ENCODE measurements around the gene PNRC1.
"Not testable (repeated sequence)": the region's sequence is repeated elsewhere in the genome, so short reads cannot be mapped to it uniquely, and the experiment has no call there.

PNRC1 gene

DNA sequence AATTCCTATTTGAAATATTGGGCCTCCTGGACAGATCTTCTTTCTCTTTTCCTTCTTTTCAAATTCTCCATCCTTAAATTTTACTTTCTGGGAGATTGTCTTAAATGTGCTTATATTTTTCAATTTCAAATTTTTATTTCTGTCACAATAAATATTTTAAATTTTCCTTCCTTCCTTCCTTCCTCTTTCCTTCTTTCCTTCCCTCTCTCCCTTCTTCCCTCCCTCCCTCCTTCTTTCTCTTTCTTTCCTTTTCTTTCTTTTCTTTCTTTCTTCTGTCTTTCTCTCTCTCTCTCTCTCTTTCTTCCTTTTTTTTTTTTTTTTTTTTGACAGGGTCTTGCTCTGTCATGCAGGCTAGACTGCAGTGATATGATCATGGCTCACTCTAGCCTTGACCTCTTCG lies 16.7 kb upstream of the PNRC1 start:
- no peak for DNase-seq

GRCh38 chr6:89064931-89065330 lies 15.6 kb upstream of the PNRC1 start:
- DNase-seq: not testable (repeated sequence)

DNA sequence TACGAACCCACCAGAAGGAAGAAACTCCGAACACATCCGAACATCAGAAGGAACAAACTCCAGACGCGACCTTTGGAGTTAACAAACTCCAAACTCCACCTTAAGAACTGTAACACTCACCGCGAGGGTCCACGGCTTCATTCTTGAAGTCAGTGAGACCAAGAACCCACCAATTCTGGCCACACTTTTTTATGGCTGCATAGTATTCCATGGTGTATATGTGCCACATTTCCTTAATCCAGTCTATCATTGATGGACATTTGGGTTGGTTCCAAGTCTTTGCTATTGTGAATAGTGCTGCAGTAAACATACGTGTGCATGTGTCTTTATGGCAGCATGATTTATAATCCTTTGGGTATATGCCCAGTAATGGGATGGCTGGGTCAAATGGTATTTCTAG lies 14.4 kb upstream of the PNRC1 start:
- DNase-seq: not testable (repeated sequence)

DNA sequence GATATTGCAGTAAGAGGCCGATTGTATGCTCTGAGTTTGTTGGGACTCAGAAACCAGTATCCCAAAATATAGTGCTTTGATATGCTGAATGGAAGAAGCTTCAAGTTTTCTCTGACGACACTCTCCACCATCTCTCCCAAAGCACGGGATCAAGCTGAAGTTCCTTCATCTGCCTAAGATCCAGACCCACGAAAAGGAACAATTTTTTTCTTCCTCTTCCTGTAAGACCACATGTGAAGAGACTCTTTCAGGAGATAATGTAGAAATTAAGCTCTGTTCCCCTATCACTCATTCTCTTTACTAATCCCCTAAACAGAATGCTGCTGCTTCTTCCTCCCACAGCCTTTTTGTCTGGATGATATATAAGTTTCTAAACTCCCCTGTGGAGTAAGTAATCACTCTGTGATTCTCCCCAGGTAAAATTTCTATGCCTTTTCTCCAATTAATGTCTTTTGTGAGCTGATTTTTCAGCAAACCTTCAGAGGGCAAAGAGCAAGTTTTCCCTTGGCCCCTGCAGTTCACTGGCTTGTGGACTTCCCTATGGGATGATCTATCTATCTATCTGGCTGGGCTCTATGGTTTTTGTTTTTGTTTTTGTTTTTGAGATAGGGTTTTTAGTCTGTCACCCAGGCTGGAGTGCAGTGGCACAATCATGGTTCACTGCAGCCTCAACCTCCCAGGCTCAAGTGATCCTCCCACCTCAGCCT lies 13.5 kb upstream of the PNRC1 start:
- DNase-seq: no peak

- DNase-seq: no peak
Measured at GRCh38 chr6:89067796-89068195, 12.8 kb upstream of the PNRC1 start.

DNA sequence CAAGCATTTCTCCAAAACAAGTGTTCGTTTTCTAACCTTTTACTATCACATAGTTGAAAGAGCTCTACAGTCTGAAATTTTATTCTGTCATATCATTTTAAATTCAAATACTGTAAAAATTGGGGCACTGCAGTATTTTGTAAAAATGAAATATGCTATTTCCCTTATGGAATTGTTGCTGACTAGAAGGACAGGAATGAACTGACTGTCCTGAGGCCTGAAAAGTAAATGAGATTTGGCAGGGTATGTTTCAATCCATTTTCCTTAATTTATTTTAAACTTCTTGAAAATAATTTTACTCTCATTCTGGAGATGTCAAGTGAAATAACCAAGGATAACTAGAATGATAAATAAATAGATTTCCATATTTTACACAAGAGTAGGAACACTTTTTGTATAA lies 11.9 kb upstream of the PNRC1 start:
- no peak for DNase-seq

DNA sequence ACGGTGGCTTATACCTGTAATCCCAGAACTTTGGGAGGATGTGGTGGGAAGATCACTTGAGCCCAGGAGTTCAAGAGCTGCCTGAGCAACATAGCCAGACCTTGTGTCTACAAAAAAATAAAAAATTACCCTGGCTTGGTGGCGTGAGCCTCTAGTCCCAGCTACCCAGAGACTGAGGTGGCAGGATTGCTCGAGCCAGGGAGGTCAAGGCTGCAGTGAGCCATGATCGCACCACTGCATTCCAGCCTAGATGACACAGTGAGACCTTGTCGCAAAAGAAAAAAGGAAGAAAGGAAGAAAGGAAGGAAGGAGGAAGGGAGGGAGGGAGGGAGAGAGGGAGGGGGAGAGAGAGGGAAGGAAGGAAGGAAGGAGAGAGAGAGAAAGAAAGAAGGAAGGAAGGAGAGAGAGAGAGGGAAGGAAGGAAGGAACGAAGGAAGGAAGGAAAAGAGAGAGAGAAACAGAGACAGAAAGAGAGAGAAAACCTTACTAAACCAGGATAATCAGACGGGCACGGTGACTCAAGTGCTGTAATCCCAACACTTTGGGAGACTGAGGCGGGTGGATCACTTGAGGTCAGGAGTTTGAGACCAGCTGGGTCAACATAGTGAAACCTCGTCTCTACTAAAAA lies 10.9 kb upstream of the PNRC1 start:
- no peak for DNase-seq

GRCh38 chr6:89071036-89071435 lies 9.5 kb upstream of the PNRC1 start:
- no peak for DNase-seq

GRCh38 chr6:89073014-89073620 lies 7.4 kb upstream of the PNRC1 start:
- no peak for DNase-seq

DNA sequence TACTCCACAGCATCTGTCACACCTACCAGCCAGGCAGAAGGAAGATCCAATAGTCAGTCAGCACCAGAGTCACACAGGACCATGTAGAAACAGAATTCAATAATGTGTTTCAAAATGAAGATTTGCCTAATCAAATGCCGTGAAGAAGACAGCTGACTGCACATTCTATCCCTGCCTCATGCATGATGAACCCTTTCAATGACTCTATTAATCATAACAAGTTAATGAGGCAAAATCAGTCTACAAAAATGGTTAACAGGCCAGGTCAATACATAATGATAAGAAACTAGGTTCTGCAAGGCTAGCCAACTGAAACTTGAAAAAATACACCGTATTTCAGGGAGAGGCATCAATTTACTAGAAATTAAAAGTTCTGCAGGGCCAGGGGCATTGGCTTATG lies 6.7 kb upstream of the PNRC1 start:
- no peak for DNase-seq

- DNase-seq: peak; percentile 28
Measured at GRCh38 chr6:89079511-89080234, 878 bp upstream of the PNRC1 start.

- no peak for DNase-seq
Measured at GRCh38 chr6:89081129-89081422, 525 bp downstream of the PNRC1 start.

DNA sequence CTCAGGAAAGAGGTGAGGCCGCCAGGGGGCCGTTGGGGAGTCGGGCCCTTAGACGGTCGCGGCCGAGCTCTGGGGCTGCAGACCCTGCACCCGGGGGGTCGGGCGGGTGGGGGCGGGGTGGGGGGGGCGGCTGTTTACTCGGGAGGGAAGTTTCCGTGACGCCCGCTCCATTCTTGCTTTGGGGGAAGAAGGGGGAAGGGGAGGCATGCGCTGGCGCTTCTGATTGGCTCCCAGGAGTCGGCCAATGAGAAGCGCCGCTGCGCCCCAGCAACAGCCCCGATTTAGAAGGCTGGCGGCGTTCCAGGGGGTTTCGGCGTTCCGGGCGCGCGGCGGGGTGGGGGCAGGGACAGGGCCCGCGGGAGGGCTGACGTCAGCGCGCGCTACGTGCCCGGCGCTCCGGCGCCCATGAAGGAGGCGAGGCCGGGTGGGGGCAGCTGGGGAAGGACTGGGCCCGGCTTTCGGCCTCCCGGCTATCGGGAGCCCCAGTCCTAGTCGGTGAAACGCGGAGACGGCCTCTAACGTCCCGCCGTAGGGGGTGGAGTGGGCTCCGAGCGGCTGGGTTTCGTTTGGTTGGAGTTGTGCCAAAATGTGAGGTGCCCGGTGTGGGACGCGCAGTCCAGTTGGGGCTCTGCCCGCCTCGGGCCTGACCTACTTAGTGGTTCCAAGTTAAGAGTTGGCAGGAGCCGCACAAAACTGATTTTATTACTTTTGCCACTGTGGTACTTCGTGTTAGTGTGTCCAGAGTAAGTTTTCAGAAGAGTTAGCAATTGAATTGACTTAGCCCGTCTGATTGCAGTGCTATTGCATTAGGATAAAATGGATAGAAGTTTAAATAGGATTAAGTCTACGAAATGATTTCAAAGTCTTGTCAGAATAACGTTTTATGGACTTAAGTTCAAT lies 1.1 kb downstream of the PNRC1 start:
- DNase-seq: peak; percentile 99

- DNase-seq: no peak
Measured at GRCh38 chr6:89082486-89082891, 1.9 kb downstream of the PNRC1 start.

- no peak for DNase-seq
Measured at GRCh38 chr6:89084542-89084941, 4.0 kb downstream of the PNRC1 start.

DNA sequence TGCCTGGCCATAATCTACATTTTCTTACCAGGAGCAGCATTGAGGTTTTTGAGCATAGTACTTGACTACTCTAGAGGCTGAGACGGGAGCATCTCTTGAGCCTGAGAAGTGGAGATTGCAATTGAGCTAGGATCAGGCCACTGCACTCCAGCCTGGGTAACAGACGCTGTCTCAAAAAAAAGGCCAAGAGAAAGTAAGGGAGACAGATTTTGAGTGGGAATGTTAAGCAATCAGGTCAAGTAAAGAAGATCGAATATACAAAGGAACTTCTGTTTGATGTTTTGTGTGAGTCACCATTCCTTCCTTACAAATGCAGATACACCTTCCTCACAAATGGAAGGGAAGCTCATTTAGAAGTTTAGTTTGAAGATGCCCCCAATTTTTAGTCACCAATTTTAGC lies 4.4 kb downstream of the PNRC1 start:
- DNase-seq: no peak

- DNase-seq: no peak
Measured at GRCh38 chr6:89085409-89086205, 5.1 kb downstream of the PNRC1 start.

- no peak for DNase-seq
Measured at GRCh38 chr6:89087881-89088280, 7.3 kb downstream of the PNRC1 start.

GRCh38 chr6:89098461-89098860 lies 17.9 kb downstream of the PNRC1 start:
- DNase-seq: no peak

DNA sequence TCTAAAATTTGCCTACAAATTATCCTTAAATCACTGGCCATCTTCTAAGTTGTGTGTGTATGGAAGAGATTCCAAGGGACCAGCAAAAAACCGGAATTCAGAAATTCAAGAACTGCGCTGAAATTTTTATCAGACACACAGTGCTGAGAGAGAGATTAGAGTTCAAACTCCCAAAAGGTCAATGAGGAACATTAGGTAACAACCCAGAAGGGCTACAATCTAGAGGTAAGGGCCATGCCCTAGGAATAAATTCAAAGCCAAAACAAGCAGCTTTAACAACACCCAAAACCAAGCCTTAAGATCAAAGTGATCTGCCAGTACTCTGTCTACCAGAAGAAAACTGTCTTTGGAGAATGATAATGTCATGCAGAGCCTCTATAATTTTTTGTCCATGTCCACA lies 19.6 kb downstream of the PNRC1 start:
- DNase-seq: no peak

DNA sequence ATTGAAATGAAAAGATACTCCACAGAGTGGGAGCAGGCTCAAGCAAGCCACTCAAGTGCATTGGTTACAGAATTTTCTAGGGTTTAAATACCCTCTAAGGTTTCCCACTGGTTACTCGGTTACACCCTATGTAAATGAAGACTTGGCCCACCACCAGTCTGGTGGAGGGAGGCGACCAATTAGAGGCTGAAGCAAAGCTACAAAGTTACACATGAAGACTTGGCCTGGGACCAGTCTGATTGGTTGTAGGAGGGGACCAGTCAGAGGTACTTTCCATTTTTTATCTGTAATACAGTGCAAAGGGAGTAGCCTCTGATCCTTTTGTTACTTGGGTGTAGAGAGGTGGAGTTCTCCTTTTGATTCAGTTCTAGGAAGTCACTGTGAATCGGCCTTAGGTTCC lies 29.7 kb downstream of the PNRC1 start:
- no peak for DNase-seq

- no peak for DNase-seq
Measured at GRCh38 chr6:89111933-89112332, 31.4 kb downstream of the PNRC1 start.
